Measurements from ENCODE around the gene WWTR1.

The WWTR1 gene

DNA sequence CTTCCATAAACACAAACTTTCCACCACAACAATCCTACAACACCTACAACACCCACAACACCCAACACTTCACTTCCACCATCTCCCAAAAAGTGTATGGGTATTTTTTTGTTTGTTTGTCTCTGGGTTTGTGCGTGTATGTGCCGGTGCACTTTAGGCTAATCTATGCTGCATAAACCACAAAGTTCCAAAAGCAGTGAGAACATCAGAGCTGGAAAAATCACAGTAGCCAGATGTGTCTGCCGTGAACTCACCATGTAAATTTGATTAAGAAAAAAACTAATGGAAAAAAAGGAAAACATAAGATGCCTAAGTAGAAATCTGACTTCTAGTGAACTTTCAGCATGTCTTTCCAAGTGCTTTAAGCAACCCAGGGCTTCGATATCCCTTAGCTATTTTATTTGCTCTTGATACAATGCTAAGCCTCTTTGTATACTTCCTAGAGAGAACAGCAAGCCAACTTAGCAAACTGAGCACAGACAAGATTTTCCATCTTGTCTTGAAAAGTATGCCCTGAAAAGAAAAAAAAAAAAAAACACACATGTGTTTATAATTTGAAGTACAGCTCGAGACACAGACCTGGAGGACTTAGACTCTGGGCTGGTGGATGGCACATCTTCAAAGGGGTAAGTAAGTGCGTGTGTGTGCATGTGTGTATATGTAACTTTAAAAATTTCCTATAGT lies 91.4 kb downstream of the WWTR1 start:
- DNase-seq (ENCODE audit: low spot score): no peak

DNA sequence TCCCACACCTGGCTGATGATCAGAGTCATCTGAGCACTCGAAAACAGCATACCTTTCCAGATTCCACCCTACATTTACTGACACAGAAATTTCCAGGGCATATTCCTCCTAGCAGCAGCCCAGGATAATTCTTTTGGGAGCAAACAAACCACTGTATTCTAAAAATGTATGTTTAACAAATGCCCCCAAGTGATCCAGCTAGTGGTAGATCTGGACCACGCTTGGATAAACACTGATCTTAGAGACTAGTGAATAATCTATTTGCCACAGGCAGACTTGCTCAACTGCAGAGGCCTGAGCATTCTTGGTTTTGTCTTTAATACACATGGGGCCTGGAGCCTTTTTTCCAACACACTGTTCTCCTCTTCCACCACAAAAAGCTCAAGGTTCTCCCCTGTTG lies 93.7 kb downstream of the WWTR1 start:
- DNase-seq (ENCODE audit: low spot score): no peak

DNA sequence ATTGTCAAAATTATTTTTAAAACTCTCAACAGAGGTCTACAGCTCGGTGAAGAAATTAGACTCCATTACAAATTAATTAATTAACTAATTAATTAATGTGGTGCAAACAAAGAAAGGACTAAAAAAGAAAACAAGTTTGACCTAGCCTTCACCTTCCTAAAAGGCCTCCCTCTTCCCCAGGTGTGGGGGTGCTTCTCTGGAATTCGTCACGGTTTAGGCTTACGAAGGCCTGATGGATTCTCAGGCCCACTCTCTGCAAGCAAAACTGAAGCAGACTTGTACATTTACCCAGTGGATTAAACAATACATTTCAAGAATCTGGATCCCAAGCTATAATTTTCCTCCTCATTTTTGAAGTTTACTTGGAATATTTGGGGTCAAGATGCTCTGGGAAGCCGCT lies 94.7 kb downstream of the WWTR1 start:
- no peak for DNase-seq (ENCODE audit: low spot score)

GRCh38 chr3:149560617-149561016 lies 97.2 kb downstream of the WWTR1 start:
- no peak for DNase-seq (ENCODE audit: low spot score)

DNA sequence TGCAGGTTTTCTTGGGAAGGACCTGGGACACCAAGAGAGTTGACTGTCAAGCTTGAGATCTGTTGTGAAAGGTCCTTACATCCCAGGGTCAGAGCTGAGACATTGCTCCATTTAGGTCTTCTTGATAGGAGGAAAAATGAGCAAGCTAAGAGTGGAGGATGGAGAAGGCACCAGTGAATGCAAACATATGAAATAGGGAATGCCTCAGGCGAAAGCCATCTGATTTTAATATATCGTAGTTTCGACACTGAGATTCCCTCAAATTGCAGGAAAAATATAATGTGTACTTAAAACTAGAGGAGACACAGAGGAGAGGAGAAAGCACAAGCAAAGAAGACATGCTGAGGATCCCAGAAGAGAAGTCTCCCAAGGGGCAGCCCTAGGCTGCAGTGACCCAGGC lies 97.8 kb downstream of the WWTR1 start:
- no peak for DNase-seq (ENCODE audit: low spot score)

- no peak for DNase-seq (ENCODE audit: low spot score)
These were observed 98.3 kb downstream of the WWTR1 start for GRCh38 chr3:149559525-149559924.

- DNase-seq (ENCODE audit: low spot score): no peak
These were observed 101.9 kb downstream of the WWTR1 start for GRCh38 chr3:149555927-149556326.

DNA sequence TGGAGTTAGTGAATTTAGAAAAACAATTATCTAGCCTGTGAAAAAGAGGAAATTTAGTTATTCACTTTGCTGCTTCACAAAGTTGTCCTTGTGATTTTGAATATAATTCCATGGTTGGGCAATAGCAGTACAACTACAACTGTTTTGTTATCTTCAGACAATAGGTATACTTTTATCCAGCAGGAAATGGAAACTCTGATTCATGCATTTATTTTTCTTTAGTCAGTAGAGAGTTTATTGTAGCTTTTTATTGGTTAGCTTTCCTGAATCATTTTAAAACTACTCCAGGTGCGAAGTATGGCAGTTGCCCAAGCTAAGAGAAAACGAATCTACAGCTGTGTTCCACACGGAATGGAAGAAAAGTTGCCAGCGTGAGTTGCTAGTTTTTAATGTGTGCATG lies 103.0 kb downstream of the WWTR1 start:
- no peak for DNase-seq (ENCODE audit: low spot score)

DNA sequence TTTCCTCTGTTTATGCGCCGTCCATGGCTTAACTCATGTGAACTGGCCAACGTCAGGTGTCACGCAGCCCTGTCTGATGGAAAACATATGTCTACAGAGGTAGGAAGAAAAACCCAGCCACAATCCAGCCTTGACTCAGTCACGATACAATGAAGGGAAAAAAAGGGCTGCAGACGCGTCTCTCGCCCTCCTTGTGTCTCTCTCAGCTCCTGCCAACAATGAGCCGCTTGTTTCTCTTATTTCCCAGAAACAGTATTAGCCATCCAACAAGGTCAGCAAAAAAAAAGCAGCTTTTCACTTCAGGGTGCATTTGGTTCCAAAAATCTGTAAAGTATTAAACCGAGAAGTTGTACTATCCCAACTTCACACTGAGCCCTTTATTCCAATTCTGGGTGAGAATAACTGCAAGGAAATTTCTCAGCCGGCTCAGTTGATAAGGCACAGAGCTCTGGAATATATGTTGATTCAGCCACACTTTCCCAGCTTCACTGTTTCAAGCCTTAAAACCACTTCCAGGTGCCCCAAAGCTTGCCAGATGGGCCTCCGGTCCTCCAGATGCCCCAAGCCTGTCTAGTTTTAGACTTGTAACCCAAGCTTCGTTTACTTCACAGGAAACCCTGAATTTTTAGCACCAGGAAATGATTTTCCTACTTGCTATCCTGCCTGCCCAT lies 103.9 kb downstream of the WWTR1 start:
- peak; percentile 71 for DNase-seq (ENCODE audit: low spot score)

GRCh38 chr3:149552700-149553099 lies 105.1 kb downstream of the WWTR1 start:
- DNase-seq (ENCODE audit: low spot score): no peak

DNA sequence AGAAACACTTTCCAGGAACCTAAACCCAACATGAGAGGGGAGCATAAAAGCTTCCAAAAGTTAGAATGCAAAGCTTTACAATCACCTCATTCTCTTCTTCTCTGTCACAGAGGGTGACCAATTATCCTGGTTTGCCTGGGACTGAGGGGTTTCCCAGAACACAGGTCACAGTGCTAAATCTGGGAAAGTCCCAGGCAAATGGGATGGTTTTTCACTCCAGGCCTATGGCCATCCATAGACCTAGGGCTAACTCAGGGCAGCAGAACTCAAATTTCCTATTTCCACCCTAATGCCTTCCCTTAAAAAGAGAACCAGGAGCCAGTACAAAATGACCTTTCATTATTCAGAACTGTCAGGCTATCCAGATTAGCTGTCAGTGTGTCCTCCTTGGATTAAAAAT lies 106.3 kb downstream of the WWTR1 start:
- DNase-seq (ENCODE audit: low spot score): no peak

DNA sequence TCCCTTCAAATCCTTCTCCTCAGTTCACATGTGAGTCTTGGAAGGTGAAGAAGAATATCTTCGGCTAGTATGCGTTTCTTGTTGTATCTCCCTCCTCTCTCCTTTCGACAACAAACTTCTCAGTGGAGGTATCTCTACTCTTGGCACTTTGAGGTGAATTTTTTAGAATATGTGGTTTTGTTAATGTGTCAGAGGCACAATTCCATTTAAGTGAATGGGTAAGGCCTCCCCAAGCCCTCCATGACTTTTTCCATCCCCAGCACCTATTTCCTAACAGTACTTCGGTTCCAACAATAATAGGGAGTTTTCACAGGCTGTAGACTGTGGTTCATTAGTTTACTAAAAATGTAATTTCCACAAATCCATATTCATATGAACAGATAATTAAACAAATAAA lies 109.2 kb downstream of the WWTR1 start:
- DNase-seq (ENCODE audit: low spot score): no peak

- no peak for DNase-seq (ENCODE audit: low spot score)
These were observed 109.7 kb downstream of the WWTR1 start for GRCh38 chr3:149547954-149548668.

GRCh38 chr3:149547413-149547812 lies 110.4 kb downstream of the WWTR1 start:
- peak; percentile 71 for DNase-seq (ENCODE audit: low spot score)

DNA sequence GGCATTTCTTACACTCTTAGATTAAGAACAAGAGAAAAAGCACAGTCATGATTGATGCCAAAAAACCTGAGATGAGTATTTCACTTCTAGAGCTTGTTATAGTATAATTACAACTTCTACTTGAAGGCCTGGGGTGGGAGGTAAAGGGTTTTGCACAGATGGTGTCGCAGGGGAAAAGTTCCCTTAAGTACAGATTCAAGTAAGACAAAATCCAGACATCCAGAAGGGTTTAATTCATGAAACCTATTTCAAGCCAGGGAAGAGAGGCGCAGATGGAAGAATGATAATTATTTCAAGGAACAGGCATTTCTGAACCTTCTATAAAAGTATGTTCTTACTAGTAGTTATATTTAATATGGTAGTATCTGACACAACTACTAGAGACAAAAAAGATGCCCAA lies 112.8 kb downstream of the WWTR1 start:
- DNase-seq (ENCODE audit: low spot score): no peak

DNA sequence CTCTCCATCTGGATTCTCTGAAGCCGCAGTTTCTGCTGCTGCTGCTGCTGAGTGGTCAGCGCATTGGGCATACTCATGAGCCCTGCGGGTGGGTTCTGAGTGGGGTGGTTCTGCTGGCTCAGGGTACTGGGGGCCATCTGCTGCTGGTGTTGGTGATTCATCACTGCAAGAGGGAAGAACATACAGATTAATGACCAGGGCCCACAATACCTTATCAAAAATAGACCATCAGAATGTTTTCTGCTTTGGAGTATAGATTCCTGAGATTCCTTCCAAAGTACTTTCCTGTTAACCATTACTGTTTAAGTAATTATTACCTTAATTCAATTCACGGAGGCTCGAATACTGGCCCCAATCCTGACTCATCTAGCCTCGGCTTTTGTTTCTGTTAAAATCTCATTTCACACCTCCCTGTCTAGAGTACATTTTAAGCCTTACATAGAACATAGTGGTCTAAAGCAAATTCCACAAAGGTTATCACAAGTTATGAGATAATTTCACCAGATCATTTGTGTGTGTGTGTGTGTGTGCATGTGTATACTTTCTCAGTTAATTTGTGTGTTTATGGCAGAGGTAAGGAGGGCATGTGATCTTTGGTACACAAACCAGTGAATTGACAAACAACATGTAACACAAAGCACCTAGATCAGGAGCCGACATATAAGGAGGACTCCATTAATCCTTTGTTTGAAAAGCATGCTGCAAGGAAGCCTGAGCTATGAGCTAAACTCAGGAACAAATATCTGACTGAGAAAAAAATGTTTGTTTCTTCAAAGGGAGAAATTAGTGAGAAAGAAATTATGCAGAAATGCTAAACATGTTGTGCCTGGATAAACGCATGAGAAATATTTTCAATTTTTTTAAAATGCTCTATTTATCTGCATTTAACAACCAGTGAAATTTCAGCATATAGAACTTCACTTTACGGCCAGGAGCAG lies 115.2 kb downstream of the WWTR1 start:
- no peak for DNase-seq (ENCODE audit: low spot score)

GRCh38 chr3:149541091-149541491 lies 116.7 kb downstream of the WWTR1 start:
- DNase-seq (ENCODE audit: low spot score): no peak

DNA sequence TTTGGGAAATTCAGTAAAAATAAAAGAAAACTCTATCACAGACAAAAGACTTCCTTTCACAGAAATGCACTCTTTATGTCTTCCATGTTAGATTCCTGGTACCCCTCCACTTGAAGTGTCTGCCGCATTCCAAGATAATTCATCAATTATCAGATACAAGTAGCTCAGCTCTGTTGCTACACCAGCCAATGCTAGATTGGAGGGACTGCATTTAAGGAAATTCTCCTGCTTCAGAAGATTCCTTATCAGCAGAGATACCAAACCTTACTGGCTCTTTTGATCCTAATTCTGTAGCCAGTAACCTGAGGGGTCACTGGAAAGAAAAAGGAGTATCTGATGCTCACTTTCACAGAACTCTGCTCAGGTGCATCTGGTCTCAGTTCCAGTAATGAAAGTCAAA lies 119.5 kb downstream of the WWTR1 start:
- no peak for DNase-seq (ENCODE audit: low spot score)

- DNase-seq (ENCODE audit: low spot score): peak; percentile 54
These were observed 121.4 kb downstream of the WWTR1 start for GRCh38 chr3:149536429-149536828.

- no peak for DNase-seq (ENCODE audit: low spot score)
These were observed 122.5 kb downstream of the WWTR1 start for GRCh38 chr3:149535333-149535685.

DNA sequence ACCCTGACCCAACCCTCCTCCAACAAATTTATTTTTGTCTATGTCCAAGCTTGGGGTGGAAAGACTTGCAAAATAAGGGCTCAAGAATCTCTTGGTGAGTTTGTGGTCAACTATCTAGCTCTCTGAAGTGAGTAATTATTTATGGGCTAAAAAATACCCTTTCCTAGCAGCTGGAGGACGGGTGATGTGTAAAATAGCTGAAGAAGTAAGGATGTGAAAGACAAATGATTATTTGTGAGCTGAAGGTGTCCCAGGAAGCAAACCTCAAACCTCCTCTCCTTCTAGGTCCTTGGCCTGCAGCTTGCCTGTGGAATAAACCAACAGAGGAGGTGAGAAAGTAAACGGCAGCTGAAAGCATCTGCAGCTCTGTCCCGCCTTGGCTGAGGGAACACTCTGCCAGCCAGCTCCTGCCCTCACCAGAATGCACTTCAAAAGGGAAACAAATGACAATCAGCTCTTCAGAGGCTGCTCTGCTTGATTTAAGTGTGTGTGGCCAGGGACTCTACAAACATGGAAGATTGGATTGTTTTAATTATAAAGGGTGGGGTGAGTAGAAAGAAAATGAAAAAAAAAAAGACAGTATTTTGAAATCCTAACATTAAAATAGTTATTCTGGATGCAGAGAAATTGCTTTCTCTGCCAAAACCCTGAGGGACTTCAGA lies 123.0 kb downstream of the WWTR1 start:
- DNase-seq (ENCODE audit: low spot score): peak; percentile 77

- no peak for DNase-seq (ENCODE audit: low spot score)
These were observed 123.7 kb downstream of the WWTR1 start for GRCh38 chr3:149534082-149534481.
